ENCODE measurements around the gene MBLAC1.

DNA sequence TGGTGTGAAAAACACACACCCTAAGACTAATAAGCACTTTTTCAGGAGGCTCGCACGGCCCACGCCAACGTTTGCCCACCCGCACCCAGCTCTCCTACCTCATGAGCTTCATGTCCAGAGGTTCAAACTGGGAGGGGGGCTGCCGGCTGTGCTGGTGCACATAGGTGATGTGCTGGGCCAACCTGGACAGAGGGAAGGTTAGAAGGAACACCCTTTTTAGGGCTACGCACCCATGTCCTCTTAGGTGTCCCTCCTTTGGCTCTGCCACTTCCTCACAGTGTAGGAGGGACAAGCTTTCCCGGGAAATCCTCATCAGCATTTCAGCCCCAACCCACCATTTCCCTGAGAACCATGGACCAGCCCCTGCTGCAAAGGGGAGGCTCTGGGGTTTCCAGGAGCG, 31.5 kb upstream of the MBLAC1 start:
- TF ChIP-seq, protein P1, sequence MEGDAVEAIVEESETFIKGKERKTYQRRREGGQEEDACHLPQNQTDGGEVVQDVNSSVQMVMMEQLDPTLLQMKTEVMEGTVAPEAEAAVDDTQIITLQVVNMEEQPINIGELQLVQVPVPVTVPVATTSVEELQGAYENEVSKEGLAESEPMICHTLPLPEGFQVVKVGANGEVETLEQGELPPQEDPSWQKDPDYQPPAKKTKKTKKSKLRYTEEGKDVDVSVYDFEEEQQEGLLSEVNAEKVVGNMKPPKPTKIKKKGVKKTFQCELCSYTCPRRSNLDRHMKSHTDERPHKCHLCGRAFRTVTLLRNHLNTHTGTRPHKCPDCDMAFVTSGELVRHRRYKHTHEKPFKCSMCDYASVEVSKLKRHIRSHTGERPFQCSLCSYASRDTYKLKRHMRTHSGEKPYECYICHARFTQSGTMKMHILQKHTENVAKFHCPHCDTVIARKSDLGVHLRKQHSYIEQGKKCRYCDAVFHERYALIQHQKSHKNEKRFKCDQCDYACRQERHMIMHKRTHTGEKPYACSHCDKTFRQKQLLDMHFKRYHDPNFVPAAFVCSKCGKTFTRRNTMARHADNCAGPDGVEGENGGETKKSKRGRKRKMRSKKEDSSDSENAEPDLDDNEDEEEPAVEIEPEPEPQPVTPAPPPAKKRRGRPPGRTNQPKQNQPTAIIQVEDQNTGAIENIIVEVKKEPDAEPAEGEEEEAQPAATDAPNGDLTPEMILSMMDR (IDR thresholded peaks at IDR 0.05; ENCODE audit: low read depth, low read length) = no peak
- no peak for TF ChIP-seq EZH2phosphoT487 (IDR thresholded peaks at IDR 0.05; ENCODE audit: low read depth)
